GM18507 (cell line): Measurements from ENCODE around the gene CGRRF1.

Experiments
- DNase-seq: peaks from one replicate; pipeline ENCODE4 v3.0.0; 2011; ENCODE audit warnings: low read depth; ENCODE audit not compliant: insufficient read length; ENCODE audit errors: extremely low spot score
- FAIRE-seq: peaks from 2 replicates; lab custom pipeline; 2011; peaks lifted over from hg19 to GRCh38; lab: Jason Lieb, UNC

Gene CGRRF1

DNA sequence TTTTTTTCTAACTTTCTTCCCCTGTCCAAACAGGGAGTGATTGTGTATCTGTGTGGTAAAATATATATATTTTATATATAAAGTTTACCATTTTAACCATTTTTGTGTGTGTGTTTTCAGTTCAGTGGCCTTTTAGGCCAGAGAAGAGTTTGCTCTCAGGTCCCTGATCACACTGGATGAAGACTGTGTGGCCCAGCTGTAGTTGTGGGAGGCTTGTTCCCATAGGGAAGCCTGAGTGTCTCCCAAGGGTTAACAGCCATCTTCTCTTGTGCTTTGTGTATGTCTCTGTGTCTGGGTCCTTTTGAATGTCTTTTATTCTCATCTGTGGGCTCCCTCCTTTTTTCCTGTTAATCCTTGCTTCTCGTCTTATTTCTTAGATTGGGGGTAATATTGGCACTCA lies 23.4 kb downstream of the CGRRF1 start:
- no peak for DNase-seq
- FAIRE-seq, result no peak

DNA sequence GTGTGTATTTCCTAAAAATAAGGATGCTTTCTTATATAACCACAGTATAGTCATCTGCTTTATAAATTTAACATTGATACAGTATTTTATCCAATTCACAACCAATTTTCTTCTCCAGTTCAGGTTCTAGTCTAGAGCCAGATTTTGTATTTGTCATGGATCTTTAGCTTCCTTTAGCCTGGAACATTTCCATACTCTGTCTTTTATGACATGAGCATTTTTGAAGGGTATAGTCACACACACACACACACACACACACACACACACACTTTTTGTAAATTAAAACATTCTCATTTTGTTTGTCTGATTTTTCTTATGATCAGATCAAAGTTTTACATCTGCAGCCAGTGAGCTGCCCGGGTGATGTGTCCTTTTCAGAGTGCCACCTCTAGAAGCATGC lies 25.4 kb downstream of the CGRRF1 start:
- FAIRE-seq, result no peak

GRCh38 chr14:54535646-54536045 lies 25.9 kb downstream of the CGRRF1 start:
- no peak for DNase-seq

More for the DNA sequence above, 25.4 kb downstream of the CGRRF1 start:
- no peak for DNase-seq

GRCh38 chr14:54537651-54538050 lies 27.9 kb downstream of the CGRRF1 start:
- FAIRE-seq, result no peak
- no peak for DNase-seq

More at GRCh38 chr14:54535646-54536045, 25.9 kb downstream of the CGRRF1 start:
- no peak for FAIRE-seq

DNA sequence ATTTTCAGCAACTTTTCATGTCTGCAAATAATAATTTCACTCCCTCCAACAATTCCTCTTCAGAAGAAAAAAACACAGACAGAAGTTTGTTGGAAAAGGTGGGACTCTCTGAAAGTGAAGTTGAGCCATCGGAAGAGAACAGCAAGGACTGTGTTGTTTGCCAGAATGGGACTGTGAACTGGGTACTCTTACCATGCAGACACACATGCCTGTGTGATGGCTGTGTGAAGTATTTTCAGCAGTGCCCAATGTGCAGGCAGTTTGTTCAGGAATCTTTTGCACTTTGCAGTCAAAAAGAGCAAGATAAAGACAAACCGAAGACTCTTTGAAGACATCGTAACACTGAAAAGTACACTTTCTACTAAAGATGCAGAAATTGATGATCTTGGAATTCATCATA lies 28.3 kb downstream of the CGRRF1 start:
- FAIRE-seq (no peak), DNase-seq (no peak)

GRCh38 chr14:54547583-54547982 lies 37.9 kb downstream of the CGRRF1 start:
- no peak for FAIRE-seq
- DNase-seq, result no peak

DNA sequence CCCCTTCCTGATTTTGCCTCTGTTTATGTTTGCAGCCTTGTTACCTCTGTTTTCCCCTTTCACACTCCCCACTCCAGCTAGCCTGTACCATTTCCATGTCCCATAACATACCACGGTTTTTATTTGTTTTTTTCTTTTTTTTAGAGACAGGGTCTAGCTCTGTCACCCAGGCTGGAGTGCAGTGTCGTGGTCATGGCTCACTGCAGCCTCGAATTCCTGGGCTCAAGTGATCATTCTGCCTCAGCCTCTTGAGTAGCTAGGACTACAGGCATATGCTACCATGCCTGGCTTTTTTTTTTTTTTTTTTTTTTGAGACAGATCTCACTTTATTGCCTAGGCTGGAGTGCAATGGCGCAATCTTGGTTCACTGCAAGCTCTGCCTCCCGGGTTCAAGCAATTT lies 38.8 kb downstream of the CGRRF1 start:
- no peak for DNase-seq
- FAIRE-seq, result no peak

DNA sequence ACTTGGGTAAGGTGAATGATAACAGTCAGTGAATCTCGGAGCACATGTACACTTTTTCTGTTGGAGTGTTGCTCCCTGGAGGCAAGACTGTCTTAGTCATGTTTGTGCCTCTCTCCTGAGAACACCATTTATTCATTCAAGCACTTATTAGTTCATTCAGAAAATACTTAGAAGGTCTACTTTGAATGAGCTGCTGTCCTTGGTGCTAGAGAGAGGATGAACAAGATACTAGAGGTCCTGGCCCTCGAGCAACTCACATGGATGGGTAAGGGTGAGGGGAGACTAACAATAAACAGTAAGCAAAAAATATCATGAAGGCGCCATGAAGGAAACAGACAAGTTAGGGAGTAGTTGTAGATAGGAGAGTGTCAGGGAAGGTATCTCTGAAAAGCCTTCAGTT lies 40.2 kb downstream of the CGRRF1 start:
- no peak for DNase-seq
- no peak for FAIRE-seq

DNA sequence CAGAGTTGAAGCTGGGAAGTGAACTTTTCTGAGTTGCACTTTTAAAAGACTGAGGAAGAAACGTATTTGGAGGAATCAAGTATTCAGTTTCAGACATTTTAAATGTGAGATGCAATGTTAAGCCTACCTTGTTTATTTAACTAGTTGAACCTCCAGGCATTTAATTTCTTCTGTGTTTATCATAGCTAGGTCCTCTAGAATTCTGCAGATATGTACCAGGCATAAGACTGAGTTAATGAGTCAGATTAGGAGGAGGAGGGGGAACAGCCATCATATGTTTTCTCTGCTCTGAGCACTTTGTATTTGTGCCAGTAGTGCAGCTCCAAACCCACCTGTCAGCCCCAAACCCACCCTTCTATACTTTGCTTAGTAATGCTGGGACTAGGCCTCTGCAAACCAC lies 40.8 kb downstream of the CGRRF1 start:
- FAIRE-seq (no peak), DNase-seq (no peak)

DNA sequence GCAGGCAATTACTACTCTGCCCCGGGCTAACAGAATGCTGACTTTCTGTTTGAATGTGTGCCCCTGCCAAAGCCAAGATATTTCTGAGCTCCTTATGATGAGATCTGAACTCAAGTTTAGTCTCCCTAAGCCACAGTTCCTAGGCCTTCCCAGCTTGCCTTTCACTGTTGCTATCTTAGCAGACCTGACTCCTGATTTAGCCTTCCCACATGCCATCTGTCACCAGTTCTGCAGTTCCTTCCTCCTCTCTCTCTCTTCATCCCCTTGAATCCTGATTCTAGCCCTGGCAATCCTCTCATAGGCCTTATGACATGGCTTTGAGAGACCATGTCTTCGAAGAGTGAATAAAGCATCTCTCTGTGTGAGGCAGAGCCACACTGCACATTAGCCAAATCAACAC lies 44.7 kb downstream of the CGRRF1 start:
- FAIRE-seq (no peak), DNase-seq (no peak)

GRCh38 chr14:54555651-54556050 lies 45.9 kb downstream of the CGRRF1 start:
- FAIRE-seq (no peak), DNase-seq (no peak)

DNA sequence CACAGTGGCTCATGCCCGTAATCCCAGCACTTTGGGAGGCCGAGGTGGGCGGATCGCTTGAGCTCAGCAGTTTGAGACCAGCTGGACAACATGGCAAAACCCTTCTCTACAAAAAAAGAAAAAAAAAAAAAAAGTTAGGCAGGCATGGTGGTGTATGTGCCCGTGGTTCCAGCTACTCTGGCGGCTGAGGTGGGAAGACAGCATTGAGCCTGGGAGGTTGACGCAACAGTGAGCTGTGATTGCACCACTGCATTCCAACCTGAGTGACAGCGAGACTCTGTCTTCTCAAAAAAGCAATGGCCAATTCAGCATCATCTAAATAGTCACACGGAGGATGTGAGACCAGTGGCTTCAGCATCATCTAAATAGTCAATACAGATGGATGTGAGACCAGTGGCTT lies 46.8 kb downstream of the CGRRF1 start:
- no peak for FAIRE-seq
- no peak for DNase-seq

- FAIRE-seq (no peak), DNase-seq (no peak)
Measured at GRCh38 chr14:54562334-54562733, 52.6 kb downstream of the CGRRF1 start.

GRCh38 chr14:54564071-54564867 lies 54.6 kb downstream of the CGRRF1 start:
- FAIRE-seq (peak; percentile 80), DNase-seq (no peak)

DNA sequence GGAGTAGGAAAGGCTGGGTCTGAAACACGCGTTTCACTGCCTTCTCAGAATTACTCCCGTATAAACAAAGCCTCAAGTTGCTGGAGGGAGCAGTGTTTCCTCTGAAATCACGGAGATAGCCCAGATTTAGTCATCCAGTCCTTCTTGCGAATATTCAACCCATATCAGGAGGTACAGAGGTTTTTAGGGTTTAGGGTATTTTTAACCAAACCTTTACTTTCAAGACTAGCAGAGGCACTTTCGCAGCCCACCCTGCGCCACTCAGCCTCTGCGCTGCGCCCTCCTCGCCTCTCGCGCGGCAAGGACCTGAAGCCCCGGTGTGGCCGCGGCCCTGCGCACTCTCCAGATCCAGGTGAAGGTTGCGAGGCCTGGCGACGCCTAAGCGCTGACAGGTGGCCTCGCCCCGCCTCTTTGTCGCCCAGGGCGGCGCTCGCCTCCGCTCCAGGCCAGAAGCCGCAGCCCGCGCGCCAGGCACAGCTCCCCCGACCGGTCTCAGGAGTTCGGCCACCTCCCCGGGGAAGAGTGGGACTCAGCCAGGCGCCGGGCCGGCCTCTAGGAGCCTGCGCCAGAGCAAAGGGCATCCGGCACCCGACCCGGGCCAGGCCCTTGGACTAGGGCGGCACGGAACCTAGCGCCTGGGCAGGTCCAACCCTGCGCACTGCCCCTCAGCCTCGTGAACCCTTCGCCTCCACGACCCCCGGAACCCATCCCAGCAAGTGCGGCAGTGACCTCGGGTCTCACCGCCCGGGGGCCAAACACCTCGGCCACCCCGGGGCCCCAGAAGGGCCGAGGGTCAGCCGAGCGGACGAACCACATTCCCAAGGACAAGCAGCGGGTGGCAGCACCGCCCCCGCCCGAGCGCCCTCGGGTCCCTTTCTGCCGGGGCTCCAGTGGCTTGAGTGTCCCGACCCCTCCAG lies 55.4 kb downstream of the CGRRF1 start:
- DNase-seq, result no peak
- peak; percentile 79 for FAIRE-seq

DNA sequence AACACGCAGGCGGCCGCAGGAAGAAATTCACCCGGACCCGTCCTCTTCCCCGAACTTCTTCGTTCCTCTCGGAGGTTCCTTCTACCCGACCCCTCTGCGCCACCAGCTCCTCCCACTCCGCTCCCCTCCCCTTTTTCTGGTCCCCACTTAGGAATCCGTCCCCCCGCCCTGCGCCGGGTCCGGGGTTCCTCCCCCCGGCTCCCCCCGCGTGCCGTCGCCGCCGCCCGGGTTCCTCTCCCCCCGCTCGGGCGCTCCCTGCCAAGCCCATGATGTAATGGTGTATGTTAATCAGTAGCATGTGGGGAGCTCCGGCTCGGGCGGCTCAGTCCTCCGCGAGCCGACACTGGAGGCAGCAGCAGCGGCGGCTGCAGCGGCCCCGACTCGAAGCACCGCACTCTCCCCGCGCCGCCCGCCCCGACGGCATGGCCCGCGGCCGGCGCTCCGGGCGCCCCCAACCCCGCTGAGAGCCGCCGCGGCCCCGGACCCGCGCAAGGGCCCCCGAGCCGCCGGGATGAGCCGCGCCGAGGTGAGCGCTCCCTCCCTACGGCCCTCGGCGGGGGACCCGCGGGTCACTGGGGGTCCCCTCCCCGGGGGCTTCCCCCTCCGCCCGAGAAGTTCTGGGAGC lies 56.2 kb downstream of the CGRRF1 start:
- FAIRE-seq (peak; percentile 54), DNase-seq (peak; percentile 69)

- DNase-seq, result no peak
- FAIRE-seq, result peak; percentile 73
Measured at GRCh38 chr14:54566410-54567223, 56.9 kb downstream of the CGRRF1 start, which contains the start of gene SAMD4A. Gene SAMD4A, plus strand, starts transcription at chr14:54567128. Its CDS starts 789 bp downstream, at chr14:54567917.

- DNase-seq, result no peak
- FAIRE-seq, result no peak
Measured at GRCh38 chr14:54567224-54567638, 57.5 kb downstream of the CGRRF1 start.
